GM12865 (cell line): ENCODE results near the gene TMEM141.

Experiments
- DNase-seq: peaks from one replicate; pipeline ENCODE4 v3.0.0; 2010; ENCODE audit warnings: low read depth
- H3K4me3 ChIP-seq: 2 replicates; pipeline ENCODE4 v1.5.1; 2011; ENCODE audit warnings: mild to moderate bottlenecking, low read depth, low read length, control low read depth
- CTCF ChIP-seq: IDR thresholded peaks from 2 replicates; pipeline ENCODE4 v1.5.1; 2011; ENCODE audit warnings: low read length, control low read depth, low read depth, inconsistent platforms; ENCODE audit not compliant: insufficient read depth; ENCODE audit errors: missing control alignments

Gene TMEM141

GRCh38 chr9:136820971-136821825 lies 30.1 kb downstream of the TMEM141 start:
- H3K4me3 ChIP-seq: no peak overlapping the region
- DNase-seq: no peak
- TF ChIP-seq CTCF: no peak

GRCh38 chr9:136821826-136822544 lies 30.8 kb downstream of the TMEM141 start:
- DNase-seq: no peak
- TF ChIP-seq CTCF: no peak
- no peak overlapping the region for H3K4me3 ChIP-seq

- no peak for TF ChIP-seq CTCF
- H3K4me3 ChIP-seq: no peak overlapping the region
- DNase-seq: no peak
Observed at GRCh38 chr9:136823136-136824046, 32.2 kb downstream of the TMEM141 start.

- no peak for TF ChIP-seq CTCF
- DNase-seq: no peak
- no peak overlapping the region for H3K4me3 ChIP-seq
Observed at GRCh38 chr9:136824496-136825225, 33.5 kb downstream of the TMEM141 start.

- no peak for DNase-seq
- H3K4me3 ChIP-seq: no peak overlapping the region
- TF ChIP-seq CTCF: no peak
Observed at GRCh38 chr9:136825295-136826187, 34.4 kb downstream of the TMEM141 start.

- no peak for TF ChIP-seq CTCF
- no peak for DNase-seq
- H3K4me3 ChIP-seq: no peak overlapping the region
Observed at GRCh38 chr9:136826188-136826541, 35.0 kb downstream of the TMEM141 start.
